Stimulated activated CD8-positive, alpha-beta memory T cell treated with anti-CD3 and anti-CD28 coated beads, Interleukin-12 subunit alpha, Interleukin-12 subunit beta, amount 100 ng/mL, for 1 hour (primary cell): ENCODE results near the gene CTNNA2.

Experiments
- DNase-seq: peaks from one replicate; pipeline ENCODE4 v3.0.0-alpha.2; 2020; ENCODE audit warnings: low read depth

CTNNA2 gene

GRCh38 chr2:80328159-80328571 is 815.3 kb downstream of the CTNNA2 start:
- DNase-seq, result no peak

- DNase-seq, result no peak
Observed at GRCh38 chr2:80329491-80329890, 816.6 kb downstream of the CTNNA2 start.

- no peak for DNase-seq
Observed at GRCh38 chr2:80330527-80331450, 817.9 kb downstream of the CTNNA2 start.

- DNase-seq, result no peak
Observed at GRCh38 chr2:80333886-80334285, 821.0 kb downstream of the CTNNA2 start.

- no peak for DNase-seq
Observed at GRCh38 chr2:80335411-80335810, 822.6 kb downstream of the CTNNA2 start.

GRCh38 chr2:80338794-80339193 is 825.9 kb downstream of the CTNNA2 start:
- DNase-seq, result no peak

GRCh38 chr2:80340022-80340421 is 827.2 kb downstream of the CTNNA2 start:
- no peak for DNase-seq

GRCh38 chr2:80348078-80348477 is 835.2 kb downstream of the CTNNA2 start:
- DNase-seq, result no peak

- DNase-seq, result no peak
Observed at GRCh38 chr2:80348953-80349352, 836.1 kb downstream of the CTNNA2 start.

- DNase-seq, result no peak
Observed at GRCh38 chr2:80351231-80351630, 838.4 kb downstream of the CTNNA2 start.

GRCh38 chr2:80354858-80355257 is 842.0 kb downstream of the CTNNA2 start:
- no peak for DNase-seq

GRCh38 chr2:80361904-80362303 is 849.1 kb downstream of the CTNNA2 start:
- no peak for DNase-seq

GRCh38 chr2:80363330-80363729 is 850.5 kb downstream of the CTNNA2 start:
- no peak for DNase-seq

GRCh38 chr2:80363791-80364349 is 851.0 kb downstream of the CTNNA2 start:
- no peak for DNase-seq

GRCh38 chr2:80364524-80365212 is 851.8 kb downstream of the CTNNA2 start:
- DNase-seq, result no peak

- no peak for DNase-seq
Observed at GRCh38 chr2:80365762-80366161, 852.9 kb downstream of the CTNNA2 start.

- DNase-seq, result no peak
Observed at GRCh38 chr2:80370375-80371009, 857.6 kb downstream of the CTNNA2 start.

GRCh38 chr2:80374105-80374504 is 861.3 kb downstream of the CTNNA2 start:
- no peak for DNase-seq

GRCh38 chr2:80377071-80377470 is 864.2 kb downstream of the CTNNA2 start:
- no peak for DNase-seq

GRCh38 chr2:80380736-80381135 is 867.9 kb downstream of the CTNNA2 start:
- no peak for DNase-seq

- no peak for DNase-seq
Observed at GRCh38 chr2:80381666-80382065, 868.8 kb downstream of the CTNNA2 start.

GRCh38 chr2:80392441-80392840 is 879.6 kb downstream of the CTNNA2 start:
- no peak for DNase-seq
